ENCODE data around the gene ACOT8. TPM values are rescaled to one million over a fixed set of nuclear protein-coding genes. Genes with fewer than 3 reads are reported as not detected.

Gene ACOT8
- 34.5 and 38.5 TPM in 2 replicates for total RNA-seq

DNA sequence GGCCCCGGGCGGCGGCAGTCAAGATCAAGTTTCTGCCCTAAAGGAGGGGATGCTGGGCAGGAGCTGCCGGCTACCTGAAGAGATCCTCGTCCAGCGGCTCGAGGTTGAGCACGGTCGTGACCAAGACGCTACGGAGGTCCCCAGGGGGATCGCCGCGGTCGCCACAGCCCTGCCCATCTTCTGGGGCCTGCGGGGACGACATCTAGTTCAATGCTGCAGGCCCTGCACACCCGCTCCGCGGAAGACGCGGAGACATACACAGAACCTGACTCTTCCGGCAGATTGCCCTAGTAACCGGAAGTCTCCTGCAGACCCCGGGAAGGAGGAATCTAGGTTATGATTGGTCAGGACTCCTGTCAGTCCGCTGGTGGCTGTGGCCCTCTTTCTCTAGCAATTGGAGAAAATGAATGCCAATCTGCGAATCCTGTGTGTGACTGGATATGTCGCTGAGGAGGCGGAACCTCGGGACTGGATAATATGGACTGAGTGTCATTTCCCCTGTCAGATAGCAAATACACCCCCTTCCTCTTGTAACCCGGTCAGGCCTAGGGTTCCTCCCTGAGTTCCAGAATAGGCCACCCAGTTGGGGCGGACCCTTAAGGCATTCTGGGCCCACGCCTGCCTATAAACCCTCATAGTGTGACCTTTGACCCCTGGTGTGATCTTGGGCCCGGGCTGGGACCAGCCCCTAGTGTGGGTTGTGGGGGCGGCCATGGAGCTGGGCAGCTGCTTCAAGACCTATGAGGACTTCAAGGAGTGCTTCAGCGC, at the start of gene ACOT8, which contains the start of gene ZSWIM3:
TSS of gene ACOT8 (minus strand) at position 279 of the 768 bp plus-strand sequence. CDS start at position 202, 77 bp downstream.
TSS of gene ZSWIM3 (plus strand) at position 501 of the 768 bp plus-strand sequence. CDS start at position 713, 212 bp downstream.

DNA sequence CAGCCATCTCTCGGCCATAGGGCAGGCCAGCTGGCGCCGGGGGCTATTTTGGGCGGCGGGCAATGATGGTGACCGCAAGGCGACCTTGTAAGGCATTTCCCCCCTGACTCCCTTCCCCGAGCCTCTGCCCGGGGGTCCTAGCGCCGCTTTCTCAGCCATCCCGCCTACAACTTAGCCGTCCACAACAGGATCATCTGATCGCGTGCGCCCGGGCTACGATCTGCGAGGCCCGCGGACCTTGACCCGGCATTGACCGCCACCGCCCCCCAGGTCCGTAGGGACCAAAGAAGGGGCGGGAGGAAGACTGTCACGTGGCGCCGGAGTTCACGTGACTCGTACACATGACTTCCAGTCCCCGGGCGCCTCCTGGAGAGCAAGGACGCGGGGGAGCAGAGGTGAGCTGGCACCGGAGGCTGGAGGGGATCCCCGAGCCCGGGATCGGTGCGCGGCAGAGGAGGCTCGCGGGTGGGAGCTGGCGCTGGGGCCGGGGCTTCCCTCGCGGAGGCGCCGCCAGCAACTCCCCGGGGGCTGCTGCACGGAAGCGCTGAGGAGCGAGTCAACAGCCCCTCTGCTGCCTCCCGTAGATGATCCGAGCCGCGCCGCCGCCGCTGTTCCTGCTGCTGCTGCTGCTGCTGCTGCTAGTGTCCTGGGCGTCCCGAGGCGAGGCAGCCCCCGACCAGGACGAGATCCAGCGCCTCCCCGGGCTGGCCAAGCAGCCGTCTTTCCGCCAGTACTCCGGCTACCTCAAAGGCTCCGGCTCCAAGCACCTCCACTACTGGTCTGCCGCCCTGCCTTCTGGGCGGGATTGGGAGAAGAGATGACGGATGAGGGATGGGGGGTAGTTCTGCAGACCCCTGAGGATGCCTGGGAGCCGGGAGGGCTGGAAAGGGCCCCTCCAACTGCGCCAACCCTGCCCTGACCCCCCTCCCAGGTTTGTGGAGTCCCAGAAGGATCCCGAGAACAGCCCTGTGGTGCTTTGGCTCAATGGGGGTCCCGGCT, 34.1 kb upstream of the ACOT8 start, which contains the start of the genes CTSA and NEURL2:
TSS of gene CTSA (plus strand) at position 351 of the 999 bp plus-strand sequence. CDS start at position 585, 234 bp downstream.
TSS of gene NEURL2 (minus strand) at position 224 of the 999 bp plus-strand sequence. CDS start at position 7, 217 bp downstream.

DNA sequence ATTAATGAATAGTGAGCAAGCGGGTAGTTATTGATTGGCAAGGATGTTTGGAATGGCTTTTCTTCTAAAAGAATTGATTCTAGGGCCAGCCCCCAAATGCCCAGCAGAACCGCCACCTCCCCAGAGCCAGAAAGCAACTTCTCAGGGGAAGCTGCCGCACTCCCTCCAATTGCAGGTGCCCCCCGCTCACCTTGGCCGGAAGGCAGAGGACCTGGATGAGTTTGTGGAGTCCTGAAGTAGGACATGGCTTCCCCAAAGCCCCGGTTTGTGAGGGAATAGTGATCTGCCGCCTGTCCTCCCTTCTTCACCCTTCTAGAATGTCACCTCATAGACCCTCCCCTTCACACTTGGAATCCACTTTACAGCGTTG, 30.1 kb upstream of the ACOT8 start, which contains the start of gene SPATA25:
TSS of gene SPATA25 (minus strand) at position 277 of the 370 bp plus-strand sequence. CDS start at position 245, 32 bp downstream.

DNA sequence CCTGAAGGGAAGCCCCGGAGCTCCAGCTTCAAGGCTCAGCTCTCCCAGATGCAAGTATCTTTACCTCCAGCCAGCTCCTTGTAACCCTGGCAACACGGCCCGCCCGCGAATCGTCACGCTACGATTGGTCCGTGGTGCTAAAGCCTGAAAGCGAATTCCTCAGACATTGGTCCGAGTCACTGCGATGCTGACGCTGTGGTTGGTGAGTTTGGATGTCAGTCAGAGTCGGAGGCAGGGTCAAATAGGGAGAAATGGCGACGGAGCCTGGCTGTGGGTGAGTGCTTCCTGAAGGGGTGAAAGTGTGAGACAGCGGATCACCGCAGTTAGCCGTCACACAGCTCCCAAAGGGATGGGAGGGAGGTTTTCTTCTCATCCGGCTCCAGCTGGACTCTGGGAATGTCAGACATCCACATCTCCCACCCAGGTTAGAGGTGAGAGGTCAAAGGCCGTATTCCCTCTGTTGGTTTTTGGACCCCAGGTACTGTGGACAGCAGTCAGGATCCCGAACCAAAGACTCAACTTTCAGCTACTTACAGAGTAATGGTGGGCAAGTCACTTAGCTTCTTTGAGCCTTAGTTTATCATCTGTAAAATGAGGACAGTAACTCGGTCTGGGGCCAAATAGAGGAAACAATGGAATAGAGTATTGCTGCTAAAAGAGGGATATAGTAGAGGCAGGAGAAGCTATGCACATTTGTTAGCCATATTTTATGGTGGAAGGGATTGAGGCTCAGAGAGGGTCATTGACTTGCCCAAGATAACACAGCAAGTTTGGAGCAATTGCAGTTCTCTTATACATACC, 24.0 kb upstream of the ACOT8 start, which contains the start of gene ZSWIM1:
TSS of gene ZSWIM1 (plus strand) at position 240 of the 801 bp plus-strand sequence. CDS start 1,366 bp downstream, outside the sequence.

DNA sequence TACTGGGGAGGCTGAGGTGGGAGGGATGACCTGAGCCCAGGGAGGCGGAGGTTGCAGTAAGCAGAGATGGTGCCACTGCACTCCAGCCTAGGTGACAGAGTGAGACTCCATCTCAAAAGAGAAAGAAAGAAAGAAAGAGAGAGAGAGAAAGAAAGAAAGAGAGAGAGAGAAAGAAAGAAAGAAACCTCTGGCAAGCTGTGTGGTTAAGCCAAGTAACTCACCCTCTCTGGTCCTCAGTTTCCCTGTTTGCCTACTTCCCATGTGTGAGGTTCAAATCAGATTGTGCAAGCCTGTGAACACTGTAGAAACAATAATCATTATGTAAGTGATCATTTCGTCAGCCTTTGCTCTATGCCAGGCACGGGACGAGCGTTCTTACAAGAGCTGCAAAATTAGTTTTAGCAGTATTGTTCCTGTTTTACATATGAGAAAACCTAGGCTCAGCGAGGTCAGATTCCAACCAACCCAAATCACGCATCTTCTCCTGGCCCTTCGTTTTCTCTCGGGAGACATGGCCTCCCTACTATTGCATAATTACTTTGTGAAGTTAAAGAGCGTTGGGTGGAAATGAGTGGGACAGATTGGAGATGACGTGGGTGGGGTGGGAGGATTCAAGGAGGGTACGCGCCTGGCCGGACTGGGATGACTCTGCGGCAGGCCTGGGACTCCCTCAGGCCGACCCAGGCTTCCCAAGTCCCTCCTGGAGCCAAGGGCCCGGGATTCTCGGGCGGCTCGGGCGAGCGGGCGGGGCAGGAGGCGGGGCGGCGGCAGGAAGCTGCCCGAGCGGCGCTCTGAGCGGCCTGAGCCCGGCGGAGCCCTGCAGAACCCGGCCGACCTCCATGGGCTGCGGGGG, 23.9 kb downstream of the ACOT8 start, which contains the start of gene SNX21:
TSS of gene SNX21 (plus strand) at position 770 of the 853 bp plus-strand sequence. CDS start 121 bp downstream, outside the sequence.

DNA sequence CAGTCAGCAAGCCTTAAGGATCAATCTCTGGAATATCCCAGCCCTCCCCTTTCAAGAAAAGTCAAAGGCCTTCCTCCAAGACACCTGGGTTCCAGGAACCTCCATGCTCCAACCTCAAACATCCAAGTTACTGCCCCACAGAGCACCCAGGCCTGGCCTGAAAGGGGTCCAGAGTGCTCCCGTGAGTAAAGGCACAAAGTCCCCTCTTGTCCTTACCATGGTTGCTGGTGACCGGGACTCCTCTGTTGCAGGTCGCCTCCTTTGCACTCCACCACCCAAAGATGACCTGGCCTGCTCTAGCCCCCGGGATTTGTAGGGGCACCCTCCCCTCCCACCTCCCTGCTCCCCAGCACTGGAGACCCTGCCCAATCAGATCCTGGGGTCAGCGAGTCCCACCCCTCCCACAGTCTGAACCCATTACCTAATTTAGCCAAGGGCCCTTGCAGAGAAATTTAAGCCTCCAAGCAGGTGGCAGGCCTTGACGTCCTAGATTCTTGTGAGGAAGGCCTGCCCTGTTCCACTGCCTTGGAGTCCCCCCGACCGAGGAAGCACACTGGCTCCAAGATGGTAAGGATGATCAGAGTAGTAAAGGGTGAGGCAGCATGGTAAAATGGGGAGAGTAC, 30.1 kb downstream of the ACOT8 start, which contains the start of gene TNNC2:
TSS of gene TNNC2 (minus strand) at position 283 of the 623 bp plus-strand sequence. CDS start at position 219, 64 bp downstream.

DNA sequence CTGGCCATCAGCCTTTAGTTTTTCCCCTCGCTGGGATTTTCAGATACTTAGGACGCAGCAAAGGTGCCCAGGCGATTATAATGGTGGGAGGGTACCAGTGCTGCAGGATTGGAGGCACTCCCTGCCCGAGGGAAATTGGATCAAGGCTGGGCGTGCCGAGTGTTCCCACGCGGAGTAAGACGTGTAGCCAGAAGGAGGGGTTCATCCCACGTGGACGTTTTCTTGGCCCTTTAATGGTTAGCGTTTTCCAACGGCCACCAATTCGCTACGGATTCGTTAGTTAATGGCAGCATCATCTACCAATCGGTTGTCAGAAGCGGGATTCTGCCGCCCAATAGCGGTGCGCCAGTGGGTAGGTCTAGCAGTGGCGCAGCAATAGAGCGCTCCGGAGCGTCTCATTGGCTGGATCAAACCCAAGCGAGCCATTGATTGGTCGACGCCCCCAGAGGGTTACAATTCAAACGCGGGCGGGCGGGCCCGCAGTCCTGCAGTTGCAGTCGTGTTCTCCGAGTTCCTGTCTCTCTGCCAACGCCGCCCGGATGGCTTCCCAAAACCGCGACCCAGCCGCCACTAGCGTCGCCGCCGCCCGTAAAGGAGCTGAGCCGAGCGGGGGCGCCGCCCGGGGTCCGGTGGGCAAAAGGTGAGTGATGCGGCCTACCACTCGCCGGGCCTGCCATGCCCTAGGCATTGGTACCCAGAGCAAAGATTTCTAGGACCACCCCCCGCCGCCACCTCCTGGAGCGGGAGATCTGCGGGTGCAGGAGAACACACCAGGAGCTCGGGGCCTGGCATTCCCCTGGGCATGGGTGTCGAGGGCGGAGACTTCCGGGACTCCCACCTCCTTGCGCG, 44.8 kb downstream of the ACOT8 start, which contains the start of gene UBE2C:
TSS of gene UBE2C (plus strand) at position 488 of the 849 bp plus-strand sequence. CDS start at position 540, 52 bp downstream.

Other genes starting within 250 kb of the ACOT8 start
- gene WFDC10A, start 227.7 kb downstream of the ACOT8 start, total RNA-seq = 0.39 TPM in 1 of 2 replicates, not detected in the other
- gene WFDC9, start 226.1 kb downstream of the ACOT8 start, total RNA-seq = not detected in 2 replicates
- not detected in 2 replicates for gene WFDC11, start 187.2 kb downstream of the ACOT8 start, total RNA-seq
- not detected in 2 replicates for gene WFDC13, start 155.4 kb downstream of the ACOT8 start, total RNA-seq
- gene WFDC10B, start 152.4 kb downstream of the ACOT8 start, total RNA-seq = not detected in 2 replicates
- not detected in 2 replicates for gene SPINT4, start 135.0 kb downstream of the ACOT8 start, total RNA-seq
- not detected in 2 replicates for gene WFDC3, start 65.5 kb downstream of the ACOT8 start, total RNA-seq
- gene DNTTIP1, start 65.4 kb downstream of the ACOT8 start, total RNA-seq = 11.0 and 11.7 TPM in 2 replicates
- gene UBE2C, start 44.7 kb downstream of the ACOT8 start, total RNA-seq = 3.9 and 16.9 TPM in 2 replicates
- gene TNNC2, start 30.1 kb downstream of the ACOT8 start, total RNA-seq = not detected in 2 replicates
- gene SNX21, start 23.6 kb downstream of the ACOT8 start, total RNA-seq = 61.6 and 65.1 TPM in 2 replicates
- gene ZSWIM3, start 222 bp upstream of the ACOT8 start, total RNA-seq = 5.5 and 8.4 TPM in 2 replicates
- gene ZSWIM1, start 23.8 kb upstream of the ACOT8 start, total RNA-seq = 10.2 and 17.5 TPM in 2 replicates
- 0.98 and 2.0 TPM in 2 replicates for gene SPATA25, start 30.2 kb upstream of the ACOT8 start, total RNA-seq
- gene NEURL2, start 33.8 kb upstream of the ACOT8 start, total RNA-seq = 2.9 and 3.5 TPM in 2 replicates
- 38.4 and 66.0 TPM in 2 replicates for gene CTSA, start 33.9 kb upstream of the ACOT8 start, total RNA-seq
- gene PLTP, start 54.8 kb upstream of the ACOT8 start, total RNA-seq = 4.4 and 9.4 TPM in 2 replicates
- 20.0 and 24.0 TPM in 2 replicates for gene PCIF1, start 77.3 kb upstream of the ACOT8 start, total RNA-seq
- gene ZNF335, start 114.8 kb upstream of the ACOT8 start, total RNA-seq = 26.6 and 29.1 TPM in 2 replicates
- 0.87 and 1.2 TPM in 2 replicates for gene MMP9, start 151.5 kb upstream of the ACOT8 start, total RNA-seq
- gene SLC12A5, start 171.8 kb upstream of the ACOT8 start, total RNA-seq = 0.33 and 2.0 TPM in 2 replicates
- 19.2 and 20.6 TPM in 2 replicates for gene NCOA5, start 232.6 kb upstream of the ACOT8 start, total RNA-seq

All from placental epithelial cell (primary cell).